SK-N-MC (cell line): ENCODE data around the gene TAF11.

ENCODE experiments used
- EZH2 ChIP-seq: fragments of 200-600 bp; sonication (generic); IDR thresholded peaks from one replicate; pipeline ENCODE4 v1.6.1; 2017; ENCODE audit warnings: antibody characterized with exemption
- POLR2AphosphoS5 ChIP-seq: IDR thresholded peaks from 2 replicates; pipeline ENCODE4 v1.6.1; 2012; ENCODE audit warnings: mild to moderate bottlenecking, low read depth, low read length, borderline replicate concordance

DNA sequence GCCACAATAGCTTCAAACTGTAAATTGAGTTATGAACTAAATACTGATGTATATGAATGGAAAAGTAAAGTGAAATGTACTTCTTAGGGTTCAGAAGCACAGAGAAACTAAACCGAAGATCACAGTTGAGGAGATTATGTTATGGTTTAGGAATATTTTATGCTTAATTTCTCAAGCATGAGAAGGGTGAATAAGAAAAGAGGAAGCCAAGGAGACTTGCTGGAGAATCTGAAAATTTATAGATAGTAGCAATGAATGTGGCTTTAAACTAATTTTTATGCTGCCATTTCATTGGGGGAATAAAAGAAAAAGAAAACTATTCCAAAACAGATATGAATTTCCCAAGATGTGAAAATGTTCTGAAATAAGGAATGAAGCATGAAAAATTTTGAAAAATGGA is 6.9 kb upstream of the TAF11 start:
- TF ChIP-seq EZH2: no peak
- TF ChIP-seq POLR2AphosphoS5: no peak
